ENCODE results near the gene IL36A. TPM values are rescaled to one million over a fixed set of nuclear protein-coding genes. Genes with fewer than 3 reads are reported as not detected.

IL36A gene
- total RNA-seq, 1 experiment from 2014 or later, result not detected

DNA sequence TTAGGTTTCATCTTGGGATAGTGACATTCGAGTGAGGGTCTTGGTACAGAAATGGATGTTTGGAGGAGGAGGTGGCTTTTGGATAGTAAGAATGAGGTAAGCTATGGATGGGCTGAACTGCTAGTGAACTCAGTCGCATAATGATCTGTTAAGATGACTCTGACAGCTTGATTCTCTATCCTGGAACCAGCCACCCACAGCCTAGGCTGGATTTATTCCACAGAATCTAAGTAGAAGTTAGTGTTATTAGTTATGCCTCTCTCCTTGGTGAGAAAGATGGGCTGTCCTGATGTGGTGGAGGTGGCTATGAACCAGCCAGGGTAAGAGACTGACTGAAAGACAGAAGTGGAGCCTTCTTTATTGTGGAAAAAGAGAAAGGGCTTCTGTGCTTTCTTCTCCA, 22.4 kb downstream of the IL36A start:
- no peak overlapping the region for H2AK5ac ChIP-seq (ENCODE audit: insufficient read length, low read length)
- no peak overlapping the region for H2BK120ac ChIP-seq (ENCODE audit: low read depth, low read length, poor library complexity, severe bottlenecking)
- no peaks in the 10 kb centered on the region for H3K4me1 ChIP-seq (ENCODE audit: insufficient read depth, low read length)
- no peak overlapping the region for H4K5ac ChIP-seq (ENCODE audit: insufficient read length, low read depth, low read length)
- no peak overlapping the region for H3K9ac ChIP-seq (ENCODE audit: extremely low read depth, insufficient read length, low read length)
- Mint-ChIP-seq H3K27ac (no peak overlapping the region), H3K4me3 (no peak overlapping the region), H3K27me3 (ENCODE audit: low read depth) (peaks cover 48% of the 10 kb centered on the region), H3K4me1 (peaks cover 5 to 12% of the 10 kb centered on the region in 2 experiments; a peak in 3 of 4 replicates), H3K36me3 (ENCODE audit: insufficient read depth in 1 of 3, low read depth in 3 of 3) (no peaks in the 10 kb centered on the region), H3K9me3 (peaks cover 0 to 20% of the 10 kb centered on the region in 2 experiments; a peak in 2 of 5 replicates)
- no peak overlapping the region for H2BK12ac ChIP-seq (ENCODE audit: insufficient read length, low read depth, low read length)
- H3K56ac ChIP-seq (ENCODE audit: insufficient read length, low read depth, low read length), result no peak overlapping the region
- H2BK15ac ChIP-seq (ENCODE audit: low read depth, low read length), result no peak overlapping the region
- H3K14ac ChIP-seq (ENCODE audit: insufficient read depth, low read length), result no peak overlapping the region
- no peak overlapping the region for H2BK20ac ChIP-seq (ENCODE audit: low read depth, low read length, poor library complexity, severe bottlenecking)
- no CpG with 5 or more reads among the region's 2 CpGs for WGBS (ENCODE audit: extremely low coverage, insufficient read length, low lambda C conversion rate)
- no peak overlapping the region for H3T11ph ChIP-seq (ENCODE audit: low read length)
- no peaks in the 10 kb centered on the region for H3K9me3 ChIP-seq (ENCODE audit: control insufficient read depth, low read depth, low read length)
- H2AFZ ChIP-seq (ENCODE audit: low read length), result no peak overlapping the region
- no peak overlapping the region for H3K4me2 ChIP-seq (ENCODE audit: insufficient read depth, insufficient read length, low read length)
- no peak overlapping the region for H3K27ac ChIP-seq (ENCODE audit: insufficient read length, low read depth, low read length)
- no peak overlapping the region for H3K4ac ChIP-seq (ENCODE audit: low read depth, low read length)
- no peaks in the 10 kb centered on the region for H3K79me1 ChIP-seq (ENCODE audit: insufficient read depth, low read depth, low read length, poor library complexity, severe bottlenecking)
- H3K18ac ChIP-seq (ENCODE audit: insufficient read length, low read depth, low read length), result no peak overlapping the region
- no peaks in the 10 kb centered on the region for H3K23me2 ChIP-seq (ENCODE audit: insufficient read length, low read depth, low read length, poor library complexity, severe bottlenecking)
- no peak overlapping the region for H3K23ac ChIP-seq (ENCODE audit: insufficient read length, low read depth, low read length)
- H4K20me1 ChIP-seq (ENCODE audit: control insufficient read depth, insufficient read depth, insufficient read length), result no peaks in the 10 kb centered on the region
- no peaks in the 10 kb centered on the region; the same call in 1 of the 2 replicates for H3K27me3 ChIP-seq (ENCODE audit: insufficient read depth, low read length)
- H3K79me2 ChIP-seq (ENCODE audit: insufficient read depth, low read length), result no peaks in the 10 kb centered on the region
- DNase-seq, result no peak
- no peak overlapping the region for H4K91ac ChIP-seq (ENCODE audit: insufficient read length, low read depth, low read length)
- H4K8ac ChIP-seq (replicated peaks; ENCODE audit: insufficient read length, low read depth, low read length), result no peak overlapping the region
- H2BK5ac ChIP-seq (ENCODE audit: insufficient read length, low read length), result no peak overlapping the region
- TF ChIP-seq CTCF (conservative IDR thresholded peaks at IDR 0.05), result no peak
